RWPE1 (cell line): Measurements from ENCODE around the gene COPA.

Experiments
- CTCF ChIA-PET: fragments of 350-600 bp; sonication (Branson Sonifier 250); formaldehyde crosslinking; extraction: SDS; loops from one replicate; lab custom pipeline; 2021; lab: Yijun Ruan, JAX
- POLR2A ChIA-PET: fragments of 400-600 bp; formaldehyde crosslinking; extraction: SDS; loops from one replicate; lab custom pipeline; 2020; ENCODE audit warnings: antibody characterized with exemption; ENCODE audit not compliant: low non-redundant PET; lab: Yijun Ruan, JAX
- DNase-seq: peaks from one replicate; pipeline ENCODE4 v3.0.0; 2012; ENCODE audit warnings: low spot score
- H3K27ac ChIP-seq: fragments of 450-650 bp; 2 replicates; pipeline ENCODE4 v1.5.1; 2017
- TF ChIP-seq, protein P1 (sequence below): fragments of 450-650 bp; conservative IDR thresholded peaks from 2 replicates; pipeline ENCODE4 v1.5.1; 2017; ENCODE audit warnings: low read depth, mild to moderate bottlenecking

The COPA gene

DNA sequence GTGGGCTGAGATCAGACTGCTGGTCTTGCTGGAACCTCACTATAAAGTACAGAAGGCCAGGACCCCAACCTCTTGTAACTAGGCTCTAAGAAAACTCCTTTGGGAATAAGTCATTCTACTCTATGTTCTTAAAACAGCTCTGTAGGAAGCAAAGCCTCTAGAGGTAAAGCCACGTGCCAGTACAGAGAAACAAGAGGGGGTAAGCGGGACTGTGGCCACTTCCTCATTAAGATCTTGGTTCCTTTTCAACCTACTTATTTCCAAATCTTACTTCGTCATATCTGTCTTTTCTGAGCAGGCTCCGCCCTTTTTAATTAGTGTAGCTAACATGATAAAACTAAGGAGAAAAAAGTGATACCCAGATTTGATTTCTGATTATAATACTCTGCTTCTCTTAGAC, 3.9 kb upstream of the COPA start:
- TF ChIP-seq, protein P1, sequence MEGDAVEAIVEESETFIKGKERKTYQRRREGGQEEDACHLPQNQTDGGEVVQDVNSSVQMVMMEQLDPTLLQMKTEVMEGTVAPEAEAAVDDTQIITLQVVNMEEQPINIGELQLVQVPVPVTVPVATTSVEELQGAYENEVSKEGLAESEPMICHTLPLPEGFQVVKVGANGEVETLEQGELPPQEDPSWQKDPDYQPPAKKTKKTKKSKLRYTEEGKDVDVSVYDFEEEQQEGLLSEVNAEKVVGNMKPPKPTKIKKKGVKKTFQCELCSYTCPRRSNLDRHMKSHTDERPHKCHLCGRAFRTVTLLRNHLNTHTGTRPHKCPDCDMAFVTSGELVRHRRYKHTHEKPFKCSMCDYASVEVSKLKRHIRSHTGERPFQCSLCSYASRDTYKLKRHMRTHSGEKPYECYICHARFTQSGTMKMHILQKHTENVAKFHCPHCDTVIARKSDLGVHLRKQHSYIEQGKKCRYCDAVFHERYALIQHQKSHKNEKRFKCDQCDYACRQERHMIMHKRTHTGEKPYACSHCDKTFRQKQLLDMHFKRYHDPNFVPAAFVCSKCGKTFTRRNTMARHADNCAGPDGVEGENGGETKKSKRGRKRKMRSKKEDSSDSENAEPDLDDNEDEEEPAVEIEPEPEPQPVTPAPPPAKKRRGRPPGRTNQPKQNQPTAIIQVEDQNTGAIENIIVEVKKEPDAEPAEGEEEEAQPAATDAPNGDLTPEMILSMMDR = no peak
- CTCF ChIA-PET = interaction anchor here (0.6 to 1.1 kb wide), 4 partner anchors 26 to 301 kb away, joined by 3 to 5 read pairs (median 3); no protein-coding TSS in a partner anchor
- no peak overlapping the region for H3K27ac ChIP-seq
- POLR2A ChIA-PET = interaction anchor here (0.6 kb wide), 1 partner anchor 55 kb away, joined by 5 read pairs; no protein-coding TSS in a partner anchor
- DNase-seq = no peak

DNA sequence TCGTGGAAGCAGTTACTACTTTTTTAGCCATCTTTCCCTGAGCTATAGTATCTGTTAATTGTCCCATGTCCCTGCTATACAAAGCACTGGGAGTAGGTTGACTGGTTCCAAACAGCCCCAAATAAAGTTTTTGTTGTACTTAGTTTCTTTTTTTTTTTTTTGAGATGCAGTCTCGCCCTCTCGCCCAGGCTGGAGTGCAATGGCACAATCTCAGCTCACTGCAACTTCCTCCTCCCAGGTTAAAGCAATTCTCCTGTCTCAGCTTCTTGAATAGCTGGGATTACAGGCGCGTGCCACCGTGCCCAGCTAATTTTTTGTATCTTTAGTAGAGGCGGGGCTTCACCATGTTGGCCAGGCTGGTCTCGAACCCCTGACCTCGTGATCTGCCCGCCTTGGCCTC, 3.4 kb upstream of the COPA start:
- ChIA-PET POLR2A (interaction anchor here (0.6 kb wide), 1 partner anchor 55 kb away, joined by 5 read pairs; no protein-coding TSS in a partner anchor), CTCF (interaction anchor here (0.5 to 1.1 kb wide), 4 partner anchors 26 to 154 kb away, joined by 3 to 5 read pairs (median 3); no protein-coding TSS in a partner anchor)
- TF ChIP-seq, protein P1 = no peak
- no peak overlapping the region for H3K27ac ChIP-seq
- no peak for DNase-seq

DNA sequence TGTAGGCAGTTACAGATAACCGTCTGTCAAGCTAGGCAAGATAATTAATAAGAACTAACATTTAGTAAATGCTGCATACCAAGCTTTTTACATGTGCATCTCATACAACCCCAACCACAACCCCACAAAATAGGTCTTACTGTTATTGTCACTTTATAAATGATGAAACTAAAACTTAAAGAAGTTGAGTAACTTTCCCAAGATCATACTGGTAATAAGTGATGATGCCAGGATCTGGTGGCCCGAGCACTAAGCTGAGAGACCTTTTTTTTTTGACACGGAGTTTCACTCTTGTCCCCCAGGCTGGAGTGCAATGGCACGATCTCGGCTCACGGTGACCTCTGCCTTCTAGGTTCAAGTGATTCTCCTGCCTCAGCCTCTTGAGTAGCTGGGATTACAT, 1.9 kb upstream of the COPA start:
- no peak overlapping the region for H3K27ac ChIP-seq
- ChIA-PET CTCF (interaction anchor here (0.8 to 1.1 kb wide), 2 partner anchors 26 to 71 kb away, joined by 3 read pairs; no protein-coding TSS in a partner anchor), POLR2A (no interaction called here)
- no peak for DNase-seq
- TF ChIP-seq, protein P1 = no peak

DNA sequence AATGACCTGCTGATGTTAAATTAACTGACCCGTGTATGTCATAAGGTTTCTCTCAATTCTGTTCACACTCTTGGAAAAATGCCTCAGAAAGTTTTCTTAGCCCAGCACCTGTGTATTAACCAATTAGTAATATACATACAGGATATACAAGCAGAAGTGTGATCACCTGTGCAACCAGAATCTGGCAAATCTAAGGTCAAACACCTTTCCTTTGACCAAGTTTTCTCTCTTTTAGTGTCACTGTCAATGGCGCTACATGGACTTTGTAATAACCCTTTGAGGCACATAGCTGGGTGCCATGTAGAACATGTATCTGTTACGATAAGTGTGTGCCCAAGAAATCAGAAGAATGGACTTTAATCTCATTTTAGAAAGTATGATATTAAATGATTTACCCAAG, 1.2 kb upstream of the COPA start:
- no peak overlapping the region for H3K27ac ChIP-seq
- TF ChIP-seq, protein P1 = no peak
- CTCF ChIA-PET = interaction anchor here (0.8 kb wide), 1 partner anchor 72 kb away, joined by 3 read pairs; no protein-coding TSS in a partner anchor
- POLR2A ChIA-PET = interaction anchor here (0.7 kb wide), 1 partner anchor 106 kb away, joined by 11 read pairs; no protein-coding TSS in a partner anchor
- DNase-seq = no peak

DNA sequence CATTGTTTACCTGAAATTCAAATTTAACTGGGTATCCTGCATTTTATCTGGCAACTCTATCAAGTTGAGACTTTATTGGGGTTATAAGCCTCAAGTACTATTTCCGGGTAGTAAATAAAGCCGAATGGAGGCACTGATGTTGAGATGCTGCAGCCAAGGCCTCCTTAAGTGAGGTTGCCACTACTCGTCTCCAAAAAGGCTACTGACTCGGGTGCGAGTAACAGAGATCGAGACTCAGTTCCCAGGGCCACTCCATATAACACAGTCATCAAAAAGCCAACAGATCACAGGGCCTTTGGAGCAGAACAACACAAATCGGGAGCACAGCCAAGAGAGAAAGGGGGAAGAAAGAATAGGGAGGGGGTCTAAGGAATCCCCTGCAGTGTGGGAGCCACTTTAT, 524 bp downstream of the COPA start:
- CTCF ChIA-PET = no interaction called here
- TF ChIP-seq, protein P1 = no peak
- DNase-seq = no peak
- peak overlapping the region; percentile 75 for H3K27ac ChIP-seq
- POLR2A ChIA-PET = no interaction called here

DNA sequence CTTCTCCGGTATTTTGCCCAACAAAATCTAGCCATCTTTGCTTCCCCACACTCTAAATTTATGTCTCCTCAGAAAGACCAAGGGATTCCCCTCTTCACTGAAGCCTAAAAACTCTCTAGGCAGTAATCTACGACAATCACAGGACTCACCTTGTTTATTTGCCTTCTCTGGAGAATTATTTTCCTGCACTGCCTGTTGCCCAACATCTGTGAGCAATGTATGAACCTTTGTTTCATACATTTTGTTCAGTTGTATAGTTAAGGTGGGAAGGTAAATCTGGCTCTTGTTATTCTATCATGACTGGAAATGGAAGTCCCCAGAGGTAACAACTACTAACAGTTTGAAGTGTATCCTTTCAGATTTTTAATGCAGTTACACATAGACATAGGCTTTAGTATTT, 2.2 kb downstream of the COPA start:
- ChIA-PET POLR2A (interaction anchor here (0.7 kb wide), 1 partner anchor 1418 kb away, joined by 3 read pairs; no protein-coding TSS in a partner anchor), CTCF (interaction anchor here (1.1 kb wide), 1 partner anchor 36 kb away, joined by 4 read pairs; no protein-coding TSS in a partner anchor)
- DNase-seq = no peak
- TF ChIP-seq, protein P1 = no peak
- no peak overlapping the region for H3K27ac ChIP-seq
